Panc1 (cell line): ENCODE data around the gene UBE2G2.

Source experiments
- CTCF ChIP-seq: fragments of 450-650 bp; IDR thresholded peaks from 2 replicates; pipeline ENCODE4 v1.5.1; 2017; ENCODE audit warnings: mild to moderate bottlenecking
- TCF7L2 ChIP-seq: IDR thresholded peaks from 2 replicates; pipeline ENCODE4 v1.6.1; 2011; ENCODE audit warnings: mild to moderate bottlenecking, low read depth, low read length, inconsistent platforms
- TF ChIP-seq, protein P1 (sequence below), 2 experiments: IDR thresholded peaks; 2 replicates each; pipeline ENCODE4 v1.6.1; 2011 to 2012; ENCODE audit warnings: low read depth in 2 of 2, control low read depth in 1 of 2, low read length in 1 of 2, mild to moderate bottlenecking in 1 of 2, moderate library complexity in 1 of 2; ENCODE audit not compliant: insufficient read depth in 1 of 2

GRCh38 chr21:44791993-44792392, 9.6 kb downstream of the UBE2G2 start:
- TF ChIP-seq CTCF: no peak
- TF ChIP-seq, protein P1, sequence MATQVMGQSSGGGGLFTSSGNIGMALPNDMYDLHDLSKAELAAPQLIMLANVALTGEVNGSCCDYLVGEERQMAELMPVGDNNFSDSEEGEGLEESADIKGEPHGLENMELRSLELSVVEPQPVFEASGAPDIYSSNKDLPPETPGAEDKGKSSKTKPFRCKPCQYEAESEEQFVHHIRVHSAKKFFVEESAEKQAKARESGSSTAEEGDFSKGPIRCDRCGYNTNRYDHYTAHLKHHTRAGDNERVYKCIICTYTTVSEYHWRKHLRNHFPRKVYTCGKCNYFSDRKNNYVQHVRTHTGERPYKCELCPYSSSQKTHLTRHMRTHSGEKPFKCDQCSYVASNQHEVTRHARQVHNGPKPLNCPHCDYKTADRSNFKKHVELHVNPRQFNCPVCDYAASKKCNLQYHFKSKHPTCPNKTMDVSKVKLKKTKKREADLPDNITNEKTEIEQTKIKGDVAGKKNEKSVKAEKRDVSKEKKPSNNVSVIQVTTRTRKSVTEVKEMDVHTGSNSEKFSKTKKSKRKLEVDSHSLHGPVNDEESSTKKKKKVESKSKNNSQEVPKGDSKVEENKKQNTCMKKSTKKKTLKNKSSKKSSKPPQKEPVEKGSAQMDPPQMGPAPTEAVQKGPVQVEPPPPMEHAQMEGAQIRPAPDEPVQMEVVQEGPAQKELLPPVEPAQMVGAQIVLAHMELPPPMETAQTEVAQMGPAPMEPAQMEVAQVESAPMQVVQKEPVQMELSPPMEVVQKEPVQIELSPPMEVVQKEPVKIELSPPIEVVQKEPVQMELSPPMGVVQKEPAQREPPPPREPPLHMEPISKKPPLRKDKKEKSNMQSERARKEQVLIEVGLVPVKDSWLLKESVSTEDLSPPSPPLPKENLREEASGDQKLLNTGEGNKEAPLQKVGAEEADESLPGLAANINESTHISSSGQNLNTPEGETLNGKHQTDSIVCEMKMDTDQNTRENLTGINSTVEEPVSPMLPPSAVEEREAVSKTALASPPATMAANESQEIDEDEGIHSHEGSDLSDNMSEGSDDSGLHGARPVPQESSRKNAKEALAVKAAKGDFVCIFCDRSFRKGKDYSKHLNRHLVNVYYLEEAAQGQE (IDR thresholded peaks at IDR 0.05; ENCODE audit: insufficient read depth in 1 of 2, low read depth in 2 of 2, low read length in 1 of 2): no peak
- no peak for TF ChIP-seq TCF7L2
